Measurements from ENCODE around the gene NCKAP5.

The NCKAP5 gene

GRCh38 chr2:132915812-132916549 lies 652.3 kb downstream of the NCKAP5 start:
- Histone ChIP-seq H3K27ac (no peak overlapping the region), H3K4me3 (ENCODE audit: low read depth, low read length) (no peak overlapping the region), H3K36me3 (replicated peaks) (no peaks in the 10 kb centered on the region), H3K27me3 (replicated peaks) (no peaks in the 10 kb centered on the region)
- in situ Hi-C loops (cut with HindIII; ENCODE audit: low pct_ligation_motif_present, low sequenced_read_pairs) = no loop called here
- TF ChIP-seq, protein P1, sequence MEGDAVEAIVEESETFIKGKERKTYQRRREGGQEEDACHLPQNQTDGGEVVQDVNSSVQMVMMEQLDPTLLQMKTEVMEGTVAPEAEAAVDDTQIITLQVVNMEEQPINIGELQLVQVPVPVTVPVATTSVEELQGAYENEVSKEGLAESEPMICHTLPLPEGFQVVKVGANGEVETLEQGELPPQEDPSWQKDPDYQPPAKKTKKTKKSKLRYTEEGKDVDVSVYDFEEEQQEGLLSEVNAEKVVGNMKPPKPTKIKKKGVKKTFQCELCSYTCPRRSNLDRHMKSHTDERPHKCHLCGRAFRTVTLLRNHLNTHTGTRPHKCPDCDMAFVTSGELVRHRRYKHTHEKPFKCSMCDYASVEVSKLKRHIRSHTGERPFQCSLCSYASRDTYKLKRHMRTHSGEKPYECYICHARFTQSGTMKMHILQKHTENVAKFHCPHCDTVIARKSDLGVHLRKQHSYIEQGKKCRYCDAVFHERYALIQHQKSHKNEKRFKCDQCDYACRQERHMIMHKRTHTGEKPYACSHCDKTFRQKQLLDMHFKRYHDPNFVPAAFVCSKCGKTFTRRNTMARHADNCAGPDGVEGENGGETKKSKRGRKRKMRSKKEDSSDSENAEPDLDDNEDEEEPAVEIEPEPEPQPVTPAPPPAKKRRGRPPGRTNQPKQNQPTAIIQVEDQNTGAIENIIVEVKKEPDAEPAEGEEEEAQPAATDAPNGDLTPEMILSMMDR (IDR thresholded peaks at IDR 0.05; ENCODE audit: low read depth, low read length, missing control alignments) = no peak
- DNase-seq = no peak

DNA sequence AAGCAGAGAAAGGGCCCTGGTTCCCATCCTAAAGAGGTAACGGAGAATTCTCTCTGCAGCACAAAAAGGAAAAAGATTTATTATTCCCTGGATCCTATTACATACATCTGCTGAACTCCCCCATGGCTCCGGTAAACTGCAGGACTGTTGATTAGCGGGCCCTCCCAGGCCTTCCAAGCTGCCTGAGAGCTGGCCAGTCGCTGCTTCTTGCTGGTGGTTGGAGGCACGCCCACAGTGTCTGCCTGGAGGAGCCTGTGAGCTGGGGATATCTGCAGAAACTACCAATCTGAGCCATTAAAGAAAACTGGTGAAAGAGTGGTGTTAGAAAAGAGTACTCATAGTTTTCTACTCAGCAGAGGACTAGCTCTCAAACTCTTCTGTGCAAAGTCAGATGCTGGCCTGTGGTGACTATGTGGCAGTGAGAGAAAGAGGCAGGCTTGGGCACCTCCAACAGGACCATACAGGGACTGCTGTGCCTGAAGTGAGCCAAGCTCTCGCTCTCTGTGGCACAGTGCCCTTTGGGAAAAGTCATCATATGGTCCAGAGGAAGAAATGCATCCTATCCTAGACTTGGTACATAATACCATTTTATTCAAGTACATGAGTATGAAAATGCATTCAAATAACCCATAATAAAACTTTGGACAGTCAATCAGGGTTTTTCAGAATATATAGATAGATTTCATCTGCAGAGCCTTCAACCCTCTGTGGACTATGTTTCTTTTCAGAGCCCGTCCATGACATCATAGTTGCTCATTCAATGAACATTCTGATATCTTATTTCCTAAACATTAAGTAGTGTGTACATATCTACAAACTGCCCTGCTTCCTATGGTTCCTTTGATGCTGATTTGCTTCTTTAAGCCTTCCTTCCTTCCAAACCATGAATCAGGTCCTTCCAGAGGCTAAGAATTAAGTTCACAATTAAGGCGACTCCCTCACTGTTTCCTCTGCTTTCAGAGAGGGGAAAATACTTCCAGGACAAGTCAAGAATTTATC lies 656.2 kb downstream of the NCKAP5 start:
- DNase-seq = peak; percentile 7
- in situ Hi-C loops (cut with HindIII; ENCODE audit: low pct_ligation_motif_present, low sequenced_read_pairs) = no loop called here
- no peaks in the 10 kb centered on the region for H3K36me3 ChIP-seq (replicated peaks)
- H3K27me3 ChIP-seq (replicated peaks) = no peaks in the 10 kb centered on the region
- TF ChIP-seq, protein P1 (IDR thresholded peaks at IDR 0.05; ENCODE audit: low read depth, low read length, missing control alignments) = no peak
- no peak overlapping the region for H3K4me3 ChIP-seq (ENCODE audit: low read depth, low read length)
- no peak overlapping the region for H3K27ac ChIP-seq

GRCh38 chr2:132910432-132910831 lies 657.8 kb downstream of the NCKAP5 start:
- no peaks in the 10 kb centered on the region for H3K36me3 ChIP-seq (replicated peaks)
- in situ Hi-C loops (cut with HindIII; ENCODE audit: low pct_ligation_motif_present, low sequenced_read_pairs) = no loop called here
- TF ChIP-seq, protein P1 (IDR thresholded peaks at IDR 0.05; ENCODE audit: low read depth, low read length, missing control alignments) = no peak

DNA sequence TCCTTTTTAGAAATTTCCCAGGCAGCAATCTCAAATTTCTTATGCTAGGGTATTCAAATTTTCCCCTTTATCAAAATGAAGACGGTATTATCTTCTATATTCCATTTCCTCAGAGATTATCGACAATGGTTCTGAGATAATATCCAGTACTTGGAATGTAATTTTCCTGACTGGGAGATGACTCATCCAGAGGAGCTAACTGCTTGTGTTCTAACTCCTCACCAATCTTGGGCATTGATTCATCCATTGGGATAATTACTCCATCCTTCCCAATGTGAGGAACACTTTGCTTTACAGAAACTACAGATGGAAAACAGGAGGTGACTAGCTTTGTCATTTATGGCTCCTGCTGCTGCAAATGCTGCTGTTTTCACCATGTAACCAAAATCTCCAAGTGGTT lies 658.8 kb downstream of the NCKAP5 start:
- Histone ChIP-seq H3K27me3 (replicated peaks) (no peaks in the 10 kb centered on the region), H3K36me3 (replicated peaks) (no peaks in the 10 kb centered on the region), H3K27ac (no peak overlapping the region), H3K4me3 (ENCODE audit: low read depth, low read length) (no peak overlapping the region)
- in situ Hi-C loops (cut with HindIII; ENCODE audit: low pct_ligation_motif_present, low sequenced_read_pairs) = no loop called here
- TF ChIP-seq, protein P1 (IDR thresholded peaks at IDR 0.05; ENCODE audit: low read depth, low read length, missing control alignments) = no peak
- DNase-seq = peak; percentile 7

More at GRCh38 chr2:132910432-132910831, 657.8 kb downstream of the NCKAP5 start:
- Histone ChIP-seq H3K27me3 (replicated peaks) (no peaks in the 10 kb centered on the region), H3K4me3 (ENCODE audit: low read depth, low read length) (no peak overlapping the region), H3K27ac (no peak overlapping the region)
- DNase-seq = no peak

- Histone ChIP-seq H3K36me3 (replicated peaks) (no peaks in the 10 kb centered on the region), H3K27ac (no peak overlapping the region), H3K4me3 (ENCODE audit: low read depth, low read length) (no peak overlapping the region), H3K27me3 (replicated peaks) (no peaks in the 10 kb centered on the region)
- DNase-seq = no peak
- in situ Hi-C loops (cut with HindIII; ENCODE audit: low pct_ligation_motif_present, low sequenced_read_pairs) = no loop called here
- TF ChIP-seq, protein P1 (IDR thresholded peaks at IDR 0.05; ENCODE audit: low read depth, low read length, missing control alignments) = no peak
Measured at GRCh38 chr2:132904142-132904842, 664.0 kb downstream of the NCKAP5 start.

All from brain microvascular endothelial cell (primary cell).